ENCODE data around the gene FNDC3A.

GRCh38 chr13:48973845-48974431 lies 1.8 kb upstream of the FNDC3A start:
- TF ChIP-seq EZH2phosphoT487 (IDR thresholded peaks at IDR 0.05; ENCODE audit: insufficient read depth, low read depth): no peak
- TF ChIP-seq EZH2 (IDR thresholded peaks at IDR 0.05; ENCODE audit: insufficient read depth, poor library complexity, severe bottlenecking): no peak
